HG03196 (cell line): ENCODE results near the gene RPL10A.

Source experiments
- ATAC-seq: cut with Tn5 transposase; IDR thresholded peaks from one replicate; pipeline ENCODE4 v1.9.1; 2021; ENCODE audit not compliant: unreplicated experiment

The RPL10A gene

GRCh38 chr6:35474942-35475570 lies 6.9 kb downstream of the RPL10A start:
- no peak for ATAC-seq

- ATAC-seq = no peak
These were observed 7.4 kb downstream of the RPL10A start for GRCh38 chr6:35475573-35475972.

DNA sequence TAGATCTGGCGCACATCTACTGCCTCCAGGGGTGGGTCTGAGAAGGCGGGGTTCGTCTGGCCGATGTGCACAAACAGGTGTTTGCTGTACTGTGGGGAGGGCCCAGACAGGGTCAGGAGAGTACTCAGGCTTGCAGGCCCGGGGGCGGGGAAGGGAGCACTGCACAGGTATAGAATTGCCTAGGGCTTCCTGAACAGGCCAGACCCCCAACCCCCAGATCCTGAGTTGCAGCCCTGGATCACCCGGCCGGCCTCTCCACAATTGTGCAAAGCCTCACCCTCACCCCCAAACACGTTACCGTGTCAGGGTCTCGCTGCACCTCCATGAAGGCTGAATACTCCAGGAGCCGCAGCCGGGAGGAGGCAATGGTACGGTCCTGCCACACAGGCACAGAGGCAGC lies 7.8 kb downstream of the RPL10A start:
- no peak for ATAC-seq

- no peak for ATAC-seq
These were observed 8.8 kb downstream of the RPL10A start for GRCh38 chr6:35477028-35477427.

GRCh38 chr6:35477551-35478179 lies 9.5 kb downstream of the RPL10A start:
- no peak for ATAC-seq

DNA sequence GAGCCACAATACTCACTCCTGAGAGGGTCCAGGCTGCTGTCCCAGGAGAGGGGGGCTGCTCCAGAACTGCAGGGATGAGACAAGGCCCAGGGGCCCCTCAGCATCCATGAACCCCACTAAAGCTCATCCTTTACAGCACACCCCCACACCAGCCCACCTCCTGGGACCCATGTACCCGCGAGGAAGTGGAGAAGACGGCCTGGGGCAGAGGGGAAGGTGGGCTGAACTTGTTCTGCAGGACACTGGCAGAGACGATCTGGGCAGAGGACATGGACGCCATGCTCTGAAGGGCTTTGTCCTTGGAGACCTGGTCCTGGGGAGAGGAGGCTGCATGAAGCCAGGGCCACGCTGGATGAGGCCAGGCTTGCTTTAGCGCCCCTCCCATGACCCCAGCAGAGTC lies 10.1 kb downstream of the RPL10A start:
- ATAC-seq = no peak

GRCh38 chr6:35480176-35480575 lies 12.0 kb downstream of the RPL10A start:
- no peak for ATAC-seq

DNA sequence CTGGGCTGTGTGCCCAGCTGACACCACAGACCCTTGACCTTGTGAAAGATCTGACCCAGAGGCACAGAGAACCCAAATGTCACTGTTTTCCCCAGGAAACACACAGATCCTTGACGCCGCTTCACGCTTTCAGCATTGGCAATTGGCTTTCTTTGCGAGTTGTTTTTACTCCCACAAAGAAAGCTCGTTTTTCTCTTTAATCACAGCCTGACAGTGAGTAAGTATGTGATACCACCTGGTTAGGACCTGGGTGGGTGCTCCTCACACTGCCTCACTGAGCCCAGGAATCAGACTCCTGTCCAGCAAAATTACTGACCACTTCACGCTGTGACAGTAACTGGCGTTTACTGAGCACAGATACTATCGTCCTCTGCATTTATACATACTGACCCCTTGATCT lies 13.0 kb downstream of the RPL10A start:
- ATAC-seq = no peak

GRCh38 chr6:35483062-35483461 lies 14.9 kb downstream of the RPL10A start:
- no peak for ATAC-seq

- no peak for ATAC-seq
These were observed 15.3 kb downstream of the RPL10A start for GRCh38 chr6:35483490-35483889.

GRCh38 chr6:35483893-35484645 lies 15.9 kb downstream of the RPL10A start:
- no peak for ATAC-seq

- no peak for ATAC-seq
These were observed 16.8 kb downstream of the RPL10A start for GRCh38 chr6:35484921-35485392.

DNA sequence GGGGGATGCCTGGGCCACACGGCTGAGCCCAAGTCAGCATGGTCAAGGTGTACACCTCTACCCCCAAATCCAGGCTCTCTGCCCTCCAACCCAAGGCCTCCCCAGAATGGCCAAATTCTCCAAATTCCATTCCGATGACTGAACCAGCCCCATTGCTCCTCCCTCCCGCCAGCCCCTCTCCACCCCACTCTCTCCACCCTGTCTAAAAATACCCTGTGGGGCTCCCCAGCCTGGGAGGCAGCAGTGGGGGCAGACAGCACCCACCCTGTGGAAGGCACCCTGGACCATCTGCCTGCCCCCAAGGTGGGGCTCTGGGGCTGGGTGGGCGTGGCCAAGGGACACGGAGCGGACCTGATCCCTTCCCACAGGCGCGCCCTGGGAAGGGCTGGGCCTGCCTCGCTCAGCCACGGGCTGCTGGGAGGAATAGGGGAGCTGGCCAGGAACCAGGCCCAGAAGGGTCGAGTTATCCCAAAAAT lies 17.2 kb downstream of the RPL10A start:
- no peak for ATAC-seq

DNA sequence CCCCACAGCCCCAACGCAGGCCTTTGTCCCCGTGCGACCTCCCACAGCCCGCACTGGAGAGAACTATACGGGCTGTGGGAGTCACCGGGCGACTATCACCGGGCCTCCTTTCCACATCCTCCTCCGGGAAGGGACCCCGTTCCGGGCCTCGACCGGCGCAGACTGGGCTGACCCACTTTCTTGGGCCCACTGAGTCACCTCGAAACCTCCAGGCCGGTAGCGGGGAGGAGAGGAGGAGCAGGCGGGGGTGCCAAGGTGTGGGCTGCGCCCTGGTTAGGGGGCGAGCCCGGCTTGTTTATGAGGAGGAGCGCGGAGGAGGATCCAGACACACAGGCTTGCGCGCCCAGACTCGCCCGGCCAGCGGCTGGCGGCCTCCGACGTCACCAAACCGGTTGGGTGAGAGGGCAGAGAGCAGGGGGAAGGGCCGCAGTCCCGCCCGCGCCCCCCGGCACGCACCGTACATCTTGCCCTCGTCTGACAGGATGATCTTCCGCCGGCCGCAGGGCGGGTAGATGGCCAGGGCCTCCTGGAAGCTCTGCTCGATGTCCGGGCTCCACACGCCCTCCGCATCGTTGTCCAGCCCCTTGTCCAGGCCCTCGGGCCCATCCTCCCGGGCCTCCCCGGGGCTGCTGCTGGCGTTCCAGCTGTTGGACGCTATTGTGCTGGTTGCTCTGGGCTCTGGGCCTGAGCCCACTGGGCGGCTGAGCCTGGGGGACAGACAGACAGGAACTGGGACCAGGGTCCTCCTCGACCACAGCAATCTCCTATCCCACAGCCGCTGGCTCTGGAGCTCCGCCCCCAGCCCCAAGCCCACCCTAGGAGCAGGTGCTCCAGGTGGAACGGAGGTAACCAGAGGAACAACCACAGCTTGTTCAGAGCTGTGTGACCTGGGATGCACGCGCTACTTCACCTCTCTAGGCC lies 18.1 kb downstream of the RPL10A start:
- ATAC-seq = no peak

DNA sequence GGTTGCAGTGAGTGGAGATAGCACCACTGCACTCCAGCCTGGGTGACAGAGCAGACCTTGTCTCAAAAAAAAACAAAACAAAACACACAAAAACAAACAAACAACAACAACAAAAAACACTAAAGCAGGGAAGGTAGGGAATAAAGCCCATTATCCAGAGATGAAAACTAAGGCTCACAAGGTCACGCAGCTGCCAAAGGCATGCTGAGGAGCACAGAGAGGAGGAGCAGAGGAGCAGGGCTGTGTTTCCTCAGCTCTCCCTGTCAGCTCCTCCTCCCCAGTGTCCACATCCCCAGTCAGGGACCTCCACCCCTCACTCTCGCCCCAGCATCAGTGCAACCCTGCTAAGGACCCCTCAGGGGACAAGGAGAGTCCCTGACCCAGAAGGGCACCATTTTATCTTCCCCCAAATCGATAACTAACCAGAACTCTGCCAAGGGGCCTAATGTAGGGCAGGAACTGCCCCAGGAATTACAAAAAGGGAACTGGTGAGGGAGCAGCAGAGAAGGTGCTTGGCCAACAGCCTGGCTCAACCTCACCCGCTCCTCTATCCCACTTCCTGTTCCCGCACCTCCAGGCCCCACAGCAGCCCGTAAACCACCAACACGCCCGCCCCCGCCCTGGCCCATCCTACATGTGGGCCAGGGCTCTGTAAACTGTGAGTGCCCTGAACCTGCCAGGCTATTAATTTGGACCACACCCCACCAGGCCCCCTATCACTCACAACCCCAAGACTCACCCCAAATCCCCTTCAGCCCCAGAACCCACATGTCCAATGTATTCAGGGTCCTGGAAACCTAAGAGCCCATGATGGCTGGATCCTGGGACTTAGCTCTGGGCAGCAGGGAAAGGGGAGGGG lies 19.7 kb downstream of the RPL10A start:
- ATAC-seq = no peak

- ATAC-seq = no peak
These were observed 20.3 kb downstream of the RPL10A start for GRCh38 chr6:35488517-35488862.

GRCh38 chr6:35489066-35489465 lies 20.9 kb downstream of the RPL10A start:
- ATAC-seq = no peak

- ATAC-seq = no peak
These were observed 22.0 kb downstream of the RPL10A start for GRCh38 chr6:35489995-35490791.

- no peak for ATAC-seq
These were observed 22.8 kb downstream of the RPL10A start for GRCh38 chr6:35490821-35491557.
